Activated CD4-positive, alpha-beta T cell treated with anti-CD3 and anti-CD28 coated beads, Interleukin-2, amount 50 U/mL, for 24 hours (primary cell): Measurements from ENCODE around the gene SOX6.

Experiments
- DNase-seq, 2 donors: peaks; one replicate each; pipeline ENCODE4 v3.0.0-alpha.2; 2020; ENCODE audit warnings: low read depth in 1 of 2, low spot score in 1 of 2

Gene SOX6

GRCh38 chr11:16321148-16321547, 35.2 kb downstream of the SOX6 start:
- DNase-seq, result no peak

- no peak for DNase-seq
These were observed 38.0 kb downstream of the SOX6 start for GRCh38 chr11:16318320-16318719.

GRCh38 chr11:16317712-16318111, 38.6 kb downstream of the SOX6 start:
- DNase-seq, result no peak

- no peak for DNase-seq
These were observed 42.5 kb downstream of the SOX6 start for GRCh38 chr11:16313846-16314245.

GRCh38 chr11:16312233-16312765, 44.0 kb downstream of the SOX6 start:
- DNase-seq, result no peak

GRCh38 chr11:16311831-16312230, 44.5 kb downstream of the SOX6 start:
- DNase-seq, result no peak

GRCh38 chr11:16310943-16311342, 45.4 kb downstream of the SOX6 start:
- DNase-seq, result no peak

- no peak for DNase-seq
These were observed 47.1 kb downstream of the SOX6 start for GRCh38 chr11:16309226-16309625.

- no peak for DNase-seq
These were observed 54.9 kb downstream of the SOX6 start for GRCh38 chr11:16301462-16301861.

GRCh38 chr11:16299884-16300782, 56.2 kb downstream of the SOX6 start:
- no peak for DNase-seq

- no peak for DNase-seq
These were observed 57.0 kb downstream of the SOX6 start for GRCh38 chr11:16299390-16299789.

GRCh38 chr11:16297332-16297731, 59.0 kb downstream of the SOX6 start:
- no peak for DNase-seq

GRCh38 chr11:16296273-16296672, 60.1 kb downstream of the SOX6 start:
- DNase-seq, result no peak

- DNase-seq, result no peak
These were observed 60.8 kb downstream of the SOX6 start for GRCh38 chr11:16295592-16295991.

GRCh38 chr11:16293204-16293681, 63.1 kb downstream of the SOX6 start:
- no peak for DNase-seq

GRCh38 chr11:16292167-16292859, 64.0 kb downstream of the SOX6 start:
- no peak for DNase-seq

- DNase-seq, result no peak
These were observed 64.6 kb downstream of the SOX6 start for GRCh38 chr11:16291729-16292128.

- no peak for DNase-seq
These were observed 66.8 kb downstream of the SOX6 start for GRCh38 chr11:16289541-16289940.

- no peak for DNase-seq
These were observed 68.6 kb downstream of the SOX6 start for GRCh38 chr11:16287630-16288280.

- no peak for DNase-seq
These were observed 70.3 kb downstream of the SOX6 start for GRCh38 chr11:16286095-16286494.

GRCh38 chr11:16280256-16280682, 76.1 kb downstream of the SOX6 start:
- DNase-seq, result no peak
